Urothelium cell line (cell line): ENCODE data around the gene SAP30.

Experiments used
- DNase-seq: peaks from one replicate; pipeline ENCODE4 v3.0.0; 2011; ENCODE audit warnings: low spot score, mixed read lengths
- FAIRE-seq: peaks from 2 replicates; lab custom pipeline; 2011; peaks lifted over from hg19 to GRCh38; lab: Jason Lieb, UNC

SAP30 gene

DNA sequence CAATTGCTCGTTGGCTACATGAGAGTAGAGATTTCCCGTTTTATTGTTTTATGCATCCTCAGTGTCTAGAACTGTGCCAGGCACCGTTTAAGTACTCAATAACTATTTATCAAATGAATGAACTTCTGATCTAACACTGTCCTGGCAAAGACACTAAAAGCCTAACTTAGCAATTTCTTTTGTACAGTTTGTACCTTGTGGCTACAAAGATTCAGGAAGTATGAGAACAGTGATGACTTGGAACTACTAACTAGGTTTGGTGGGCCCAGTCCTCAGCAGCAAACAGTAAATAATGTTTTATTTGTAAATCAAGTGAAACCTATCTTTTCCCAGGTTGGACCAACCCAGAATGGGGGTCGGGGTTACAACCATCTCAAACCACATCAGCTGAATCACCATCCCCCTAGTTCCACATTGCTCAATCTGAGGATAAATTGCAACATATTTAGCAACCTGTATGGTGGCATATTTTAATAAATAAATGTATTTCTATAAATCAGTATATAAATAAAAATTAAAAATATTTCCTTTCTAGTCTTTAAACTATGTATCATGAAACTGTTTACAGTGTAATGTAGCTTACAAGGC lies 40.4 kb downstream of the SAP30 start:
- FAIRE-seq (no peak), DNase-seq (no peak)

GRCh38 chr4:173413036-173413435 lies 42.3 kb downstream of the SAP30 start:
- FAIRE-seq (no peak), DNase-seq (no peak)

DNA sequence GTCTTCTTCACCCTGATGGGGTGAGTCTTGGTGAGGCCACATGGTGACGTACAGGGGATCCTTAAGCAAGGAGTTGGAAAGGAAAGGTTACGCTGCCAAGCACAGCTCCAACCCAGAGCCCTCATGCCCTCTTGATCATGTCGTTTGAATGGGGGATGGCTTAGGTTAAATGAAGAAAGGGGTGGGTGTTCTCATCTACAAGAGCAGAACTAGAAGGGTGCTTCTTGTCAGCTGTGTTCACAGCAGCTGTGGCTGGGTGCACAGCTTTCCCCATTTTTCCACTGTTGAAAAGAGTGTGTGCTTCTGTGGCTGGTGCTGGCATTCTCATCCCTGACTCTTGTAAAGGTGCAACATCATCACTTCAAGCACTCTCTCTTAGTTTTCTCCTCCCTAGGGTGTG lies 43.7 kb downstream of the SAP30 start:
- FAIRE-seq, result no peak
- no peak for DNase-seq

- no peak for DNase-seq
These were observed 44.3 kb downstream of the SAP30 start for GRCh38 chr4:173415092-173415491.

GRCh38 chr4:173415885-173416653 lies 45.3 kb downstream of the SAP30 start:
- no peak for DNase-seq
- FAIRE-seq, result no peak

More at GRCh38 chr4:173415092-173415491, 44.3 kb downstream of the SAP30 start:
- FAIRE-seq, result no peak

DNA sequence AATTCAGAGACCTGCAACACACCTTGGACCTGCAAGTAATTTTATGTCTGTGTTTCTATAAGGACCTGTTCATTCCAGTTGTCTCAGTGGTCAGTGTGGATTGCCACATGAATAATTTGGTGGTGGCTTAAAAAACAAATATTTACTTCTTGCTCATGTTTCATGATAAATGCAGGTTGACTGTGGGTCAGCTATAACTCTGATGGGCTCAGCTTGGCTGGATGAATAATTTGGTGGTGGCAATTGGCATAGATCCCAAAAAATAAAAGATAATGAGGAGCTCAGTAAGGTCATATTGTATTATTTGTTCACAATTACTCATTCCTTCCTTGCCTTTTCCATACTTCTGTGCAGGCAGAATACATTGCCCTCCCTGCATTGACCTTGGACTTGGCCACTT lies 47.1 kb downstream of the SAP30 start:
- no peak for DNase-seq
- FAIRE-seq, result no peak

DNA sequence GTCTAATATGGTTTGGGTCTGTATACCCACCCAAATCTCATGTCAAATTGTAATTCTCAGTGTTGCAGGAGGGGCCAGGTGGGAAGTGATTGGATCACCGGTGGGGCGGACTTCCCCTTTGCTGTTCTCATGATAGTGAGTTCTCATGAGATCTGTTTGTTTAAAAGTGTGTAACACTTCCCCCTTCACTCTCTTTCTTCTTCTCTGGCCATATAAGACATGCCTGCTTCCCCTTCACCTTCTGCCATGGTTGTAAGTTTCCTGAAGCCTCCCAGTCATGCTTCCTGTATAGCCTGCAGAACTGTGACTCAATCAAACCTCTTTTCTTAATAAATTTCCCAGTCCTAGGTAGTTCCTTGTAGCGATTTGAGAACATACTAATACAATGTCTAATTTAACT lies 47.9 kb downstream of the SAP30 start:
- no peak for FAIRE-seq
- DNase-seq, result no peak

DNA sequence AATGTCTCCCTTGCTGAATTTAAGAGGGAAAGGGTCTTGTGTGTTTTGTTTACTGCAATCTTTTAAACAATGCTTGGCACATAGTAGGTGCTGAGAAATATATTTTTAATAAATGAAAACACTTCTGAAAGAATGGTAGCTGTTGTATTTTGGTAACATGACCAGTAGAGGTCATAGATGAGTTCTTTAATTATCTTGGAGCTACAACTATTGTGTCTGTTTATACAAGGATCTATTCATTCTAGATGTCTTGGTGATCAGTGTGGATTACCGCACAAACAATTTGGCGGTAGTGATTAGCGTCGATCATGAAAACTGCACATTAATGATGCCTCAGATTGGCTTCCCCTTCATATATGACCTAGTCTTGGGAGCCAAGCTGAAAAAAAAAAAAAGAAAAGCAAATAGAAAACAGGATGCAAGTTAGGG lies 49.6 kb downstream of the SAP30 start:
- DNase-seq (no peak), FAIRE-seq (no peak)

- DNase-seq (no peak), FAIRE-seq (no peak)
These were observed 50.0 kb downstream of the SAP30 start for GRCh38 chr4:173420801-173421200.

DNA sequence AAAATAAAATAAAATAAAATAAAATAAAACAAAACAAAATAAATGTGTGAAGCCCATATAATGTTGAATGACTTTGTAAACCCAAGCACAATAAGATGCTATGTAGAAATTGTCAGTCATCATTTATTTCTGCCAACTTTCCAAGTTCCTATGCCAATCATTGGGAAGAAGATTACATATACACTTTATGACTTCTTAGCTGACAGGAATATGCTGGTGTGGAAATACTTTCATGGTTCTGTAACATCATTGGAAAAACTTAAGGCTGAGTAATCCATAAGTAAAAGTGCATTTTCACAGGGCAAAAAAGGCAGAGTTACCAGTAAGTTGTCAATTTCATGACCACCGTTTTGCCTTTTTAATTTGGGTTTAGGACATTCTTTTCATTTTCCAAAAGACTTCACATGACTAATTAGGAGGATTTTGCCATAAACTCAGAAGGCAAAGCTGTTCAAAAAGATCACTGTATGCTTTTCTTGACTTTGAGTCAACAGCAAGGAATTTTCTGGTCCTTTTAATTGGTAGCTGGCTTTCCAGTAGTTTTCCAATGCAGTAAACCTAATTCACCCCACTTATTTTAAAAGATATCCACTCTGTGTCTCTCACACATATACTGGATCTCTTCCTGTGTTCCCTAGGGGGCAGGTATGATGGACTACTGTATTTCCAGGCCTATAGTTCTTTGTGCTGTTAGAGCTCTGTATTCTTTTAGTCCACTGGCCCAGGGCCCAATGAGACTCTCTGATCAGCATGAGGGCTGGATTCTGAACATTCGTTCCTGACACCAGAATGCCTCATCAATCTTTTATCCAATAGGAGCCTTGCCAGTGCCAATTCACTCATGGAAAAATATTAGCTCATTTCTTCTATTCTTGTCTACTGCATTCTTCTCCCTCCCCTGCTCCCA lies 54.4 kb downstream of the SAP30 start:
- FAIRE-seq, result no peak

GRCh38 chr4:173426064-173426463 lies 55.3 kb downstream of the SAP30 start:
- no peak for FAIRE-seq
- no peak for DNase-seq

More for the DNA sequence above, 54.4 kb downstream of the SAP30 start:
- no peak for DNase-seq
